Measurements from ENCODE around the gene DOCK2. TPM values are rescaled to one million over a fixed set of nuclear protein-coding genes. Genes with fewer than 3 reads are reported as not detected.

The DOCK2 gene
- total and polyA plus RNA-seq, 2 donors (not counting 1 experiment from before 2014, with no cell fraction given) = 112 to 330 TPM

DNA sequence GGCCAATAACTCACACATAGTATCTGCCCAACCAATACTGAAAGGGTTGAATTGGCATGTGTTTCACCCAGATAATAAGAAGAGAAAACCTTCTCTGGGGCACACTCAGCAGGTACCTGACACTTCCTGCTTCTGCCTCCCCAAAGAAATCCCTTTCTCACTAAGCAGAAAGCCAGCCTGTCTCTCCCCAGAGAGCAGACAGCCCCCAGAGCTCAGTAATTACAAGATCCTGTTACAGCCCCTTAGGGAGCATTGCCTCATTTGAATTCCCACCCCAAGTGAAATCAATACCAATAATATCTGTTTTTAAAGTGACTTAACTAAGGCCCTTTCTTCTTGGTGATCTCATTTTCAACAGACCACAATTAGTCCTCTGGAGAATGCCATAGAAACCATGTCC is 430.1 kb downstream of the DOCK2 start:
- Mint-ChIP-seq H3K27me3 (no peaks in the 10 kb centered on the region), H3K27ac (no peak overlapping the region), H3K9me3 (ENCODE audit: insufficient read depth) (no peaks in the 10 kb centered on the region), H3K4me1 (no peaks in the 10 kb centered on the region), H3K4me3 (no peak overlapping the region)
- POLR2A ChIA-PET = no interaction called here
- H3K4me3 ChIP-seq (ENCODE audit: control extremely low read depth in 1 of 5, extremely low read depth in 1 of 5, insufficient read depth in 1 of 5, low read depth in 2 of 5, low read length in 4 of 5) = no peak overlapping the region
- CTCF ChIA-PET = interaction anchor here (1.4 kb wide), 1 partner anchor 9 kb away, joined by 4 read pairs; no protein-coding TSS in a partner anchor
- no peaks in the 10 kb centered on the region for H3K9me3 ChIP-seq (ENCODE audit: control extremely low read depth in 1 of 3, control insufficient read depth in 2 of 3, insufficient read depth in 1 of 3, low read length in 2 of 3)
- intact Hi-C loops (cut with micrococcal nuclease) = no loop called here
- no peak overlapping the region for H2AFZ ChIP-seq (ENCODE audit: insufficient read depth, low read depth, low read length, poor library complexity, severe bottlenecking)
- ATAC-seq (ENCODE audit: low read depth) = no peak
- no peaks in the 10 kb centered on the region for H4K20me1 ChIP-seq (ENCODE audit: control insufficient read depth, insufficient read depth, low read length, poor library complexity, severe bottlenecking)
- H3K9ac ChIP-seq (ENCODE audit: low read length) = no peak overlapping the region
- no peak overlapping the region for H3K4me2 ChIP-seq (replicated peaks; ENCODE audit: low read depth, low read length, poor library complexity, severe bottlenecking)
- peaks cover 24 to 79% of the 10 kb centered on the region in 2 experiments for H3K36me3 ChIP-seq (replicated peaks in 1 of 2; ENCODE audit: control extremely low read depth in 1 of 2, control insufficient read depth in 1 of 2, extremely low read depth in 1 of 2, insufficient read depth in 2 of 2, low read length in 1 of 2)
- no peak for DNase-seq
- no peaks in the 10 kb centered on the region for H3K27me3 ChIP-seq (replicated peaks in 1 of 4; ENCODE audit: control extremely low read depth in 1 of 4, control insufficient read depth in 3 of 4, insufficient read depth in 4 of 4, low read length in 3 of 4)
- no peaks in the 10 kb centered on the region for H3K79me2 ChIP-seq (ENCODE audit: control insufficient read depth, insufficient read depth, low read length)
- no peak overlapping the region for H3K27ac ChIP-seq (ENCODE audit: low read length in 2 of 2)
- no peak for TF ChIP-seq EZH2 (IDR thresholded peaks at IDR 0.05; ENCODE audit: borderline replicate concordance, insufficient read depth, low read depth, low read length, poor library complexity, severe bottlenecking)
- TF ChIP-seq, protein P1, sequence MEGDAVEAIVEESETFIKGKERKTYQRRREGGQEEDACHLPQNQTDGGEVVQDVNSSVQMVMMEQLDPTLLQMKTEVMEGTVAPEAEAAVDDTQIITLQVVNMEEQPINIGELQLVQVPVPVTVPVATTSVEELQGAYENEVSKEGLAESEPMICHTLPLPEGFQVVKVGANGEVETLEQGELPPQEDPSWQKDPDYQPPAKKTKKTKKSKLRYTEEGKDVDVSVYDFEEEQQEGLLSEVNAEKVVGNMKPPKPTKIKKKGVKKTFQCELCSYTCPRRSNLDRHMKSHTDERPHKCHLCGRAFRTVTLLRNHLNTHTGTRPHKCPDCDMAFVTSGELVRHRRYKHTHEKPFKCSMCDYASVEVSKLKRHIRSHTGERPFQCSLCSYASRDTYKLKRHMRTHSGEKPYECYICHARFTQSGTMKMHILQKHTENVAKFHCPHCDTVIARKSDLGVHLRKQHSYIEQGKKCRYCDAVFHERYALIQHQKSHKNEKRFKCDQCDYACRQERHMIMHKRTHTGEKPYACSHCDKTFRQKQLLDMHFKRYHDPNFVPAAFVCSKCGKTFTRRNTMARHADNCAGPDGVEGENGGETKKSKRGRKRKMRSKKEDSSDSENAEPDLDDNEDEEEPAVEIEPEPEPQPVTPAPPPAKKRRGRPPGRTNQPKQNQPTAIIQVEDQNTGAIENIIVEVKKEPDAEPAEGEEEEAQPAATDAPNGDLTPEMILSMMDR (IDR thresholded peaks at IDR 0.05) = no peak
- H3K4me1 ChIP-seq (ENCODE audit: control insufficient read depth in 2 of 2, insufficient read depth in 2 of 2, low read length in 2 of 2) = no peaks in the 10 kb centered on the region

DNA sequence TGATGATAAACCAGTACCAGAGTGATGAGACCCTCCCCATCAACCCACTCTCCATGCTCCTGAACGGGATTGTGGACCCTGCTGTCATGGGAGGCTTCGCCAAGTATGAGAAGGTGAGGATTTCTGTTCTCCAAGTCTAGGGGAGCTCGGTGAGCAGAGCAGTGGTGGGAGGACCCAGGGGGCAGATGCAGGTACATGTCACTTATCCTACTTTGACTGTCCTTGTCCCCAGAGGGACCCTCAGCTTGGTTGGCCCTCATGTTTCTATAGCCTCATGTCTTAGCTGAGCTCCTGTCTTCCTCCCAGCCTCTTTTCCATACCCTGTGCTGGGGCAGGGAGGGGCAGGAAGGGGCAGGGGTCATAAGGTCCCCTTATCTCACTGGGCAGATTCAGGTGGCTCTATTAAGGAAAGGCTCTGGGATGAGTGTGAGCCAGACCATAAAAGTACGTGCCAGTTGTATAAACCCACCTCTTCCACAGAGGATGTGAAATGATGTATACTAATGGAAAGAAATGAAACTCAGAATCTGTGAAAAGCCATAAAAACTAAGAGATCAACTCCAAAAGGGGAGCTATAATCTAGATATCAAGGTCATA is 430.6 kb downstream of the DOCK2 start:
- no peak overlapping the region for H3K27ac ChIP-seq (ENCODE audit: low read length in 2 of 2)
- no peaks in the 10 kb centered on the region for H3K4me1 Mint-ChIP-seq
- DNase-seq = no peak
- H3K27me3 Mint-ChIP-seq = no peaks in the 10 kb centered on the region
- H3K36me3 ChIP-seq (replicated peaks in 1 of 2; ENCODE audit: control extremely low read depth in 1 of 2, control insufficient read depth in 1 of 2, extremely low read depth in 1 of 2, insufficient read depth in 2 of 2, low read length in 1 of 2) = peaks cover 19 to 76% of the 10 kb centered on the region in 2 experiments
- H4K20me1 ChIP-seq (ENCODE audit: control insufficient read depth, insufficient read depth, low read length, poor library complexity, severe bottlenecking) = no peaks in the 10 kb centered on the region
- H3K4me2 ChIP-seq (replicated peaks; ENCODE audit: low read depth, low read length, poor library complexity, severe bottlenecking) = no peak overlapping the region
- ATAC-seq (ENCODE audit: low read depth) = no peak
- H3K4me3 Mint-ChIP-seq = no peak overlapping the region
- WGBS (ENCODE audit: insufficient coverage) = 100% methylated on average over 1 of the region's 4 CpGs
- H3K79me2 ChIP-seq (ENCODE audit: control insufficient read depth, insufficient read depth, low read length) = no peaks in the 10 kb centered on the region
- no peak overlapping the region for H2AFZ ChIP-seq (ENCODE audit: insufficient read depth, low read depth, low read length, poor library complexity, severe bottlenecking)
- H3K9me3 ChIP-seq (ENCODE audit: control extremely low read depth in 1 of 3, control insufficient read depth in 2 of 3, insufficient read depth in 1 of 3, low read length in 2 of 3) = no peaks in the 10 kb centered on the region
- no peak overlapping the region for H3K9ac ChIP-seq (ENCODE audit: low read length)
- no peak overlapping the region for H3K27ac Mint-ChIP-seq
- TF ChIP-seq, protein P1 (IDR thresholded peaks at IDR 0.05) = no peak
- TF ChIP-seq EZH2 (IDR thresholded peaks at IDR 0.05; ENCODE audit: borderline replicate concordance, insufficient read depth, low read depth, low read length, poor library complexity, severe bottlenecking) = no peak
- intact Hi-C loops (cut with micrococcal nuclease) = no loop called here
- no peak overlapping the region for H3K4me3 ChIP-seq (ENCODE audit: control extremely low read depth in 1 of 5, extremely low read depth in 1 of 5, insufficient read depth in 1 of 5, low read depth in 2 of 5, low read length in 4 of 5)
- CTCF ChIA-PET = interaction anchor here (1.4 kb wide), 1 partner anchor 10 kb away, joined by 4 read pairs; no protein-coding TSS in a partner anchor
- no peaks in the 10 kb centered on the region for H3K27me3 ChIP-seq (replicated peaks in 1 of 4; ENCODE audit: control extremely low read depth in 1 of 4, control insufficient read depth in 3 of 4, insufficient read depth in 4 of 4, low read length in 3 of 4)
- H3K9me3 Mint-ChIP-seq (ENCODE audit: insufficient read depth) = no peaks in the 10 kb centered on the region
- POLR2A ChIA-PET = no interaction called here
- no peaks in the 10 kb centered on the region for H3K4me1 ChIP-seq (ENCODE audit: control insufficient read depth in 2 of 2, insufficient read depth in 2 of 2, low read length in 2 of 2)
